HG03565 (cell line): ENCODE results near the gene TSEN34.

Source experiments
- ATAC-seq: cut with Tn5 transposase; IDR thresholded peaks from one replicate; pipeline ENCODE4 v1.9.1; 2021; ENCODE audit warnings: mild to moderate bottlenecking, moderate library complexity; ENCODE audit not compliant: unreplicated experiment

TSEN34 gene

DNA sequence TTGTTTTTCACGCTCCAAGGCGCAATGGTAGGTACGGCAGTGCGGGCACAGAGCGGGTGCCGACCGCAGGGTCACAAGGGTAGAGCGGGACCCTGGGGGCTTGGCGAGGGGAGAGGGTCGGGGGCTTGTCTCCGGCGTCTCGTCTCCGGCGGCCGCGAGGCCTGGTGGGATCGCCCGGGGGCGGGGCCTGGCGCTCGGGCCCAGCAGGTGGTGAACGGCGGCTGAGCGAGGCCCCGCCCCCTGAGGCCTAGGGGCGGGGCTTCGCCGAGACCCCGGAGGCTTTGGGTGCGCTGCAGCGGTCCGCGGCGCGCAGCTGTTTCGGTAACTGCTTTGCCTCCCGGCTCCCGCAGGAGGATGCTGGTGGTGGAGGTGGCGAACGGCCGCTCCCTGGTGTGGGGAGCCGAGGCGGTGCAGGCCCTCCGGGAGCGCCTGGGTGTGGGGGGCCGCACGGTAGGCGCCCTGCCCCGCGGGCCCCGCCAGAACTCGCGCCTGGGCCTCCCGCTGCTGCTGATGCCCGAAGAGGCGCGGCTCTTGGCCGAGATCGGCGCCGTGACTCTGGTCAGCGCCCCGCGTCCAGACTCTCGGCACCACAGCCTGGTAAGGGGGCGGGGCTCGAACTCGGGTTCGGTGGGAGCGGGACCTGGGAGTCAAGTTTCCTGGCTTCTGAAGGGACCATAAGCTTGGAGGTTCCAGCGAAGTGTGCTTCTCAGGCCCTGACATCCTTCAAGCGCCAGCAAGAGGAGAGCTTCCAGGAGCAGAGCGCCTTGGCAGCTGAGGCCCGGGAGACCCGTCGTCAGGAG lies at the start of gene TSEN34:
TSEN34 (plus strand) TSS at position 298 of the 800 bp plus-strand sequence; CDS start at position 355, 57 bp downstream.
- ATAC-seq: peak; percentile 20

DNA sequence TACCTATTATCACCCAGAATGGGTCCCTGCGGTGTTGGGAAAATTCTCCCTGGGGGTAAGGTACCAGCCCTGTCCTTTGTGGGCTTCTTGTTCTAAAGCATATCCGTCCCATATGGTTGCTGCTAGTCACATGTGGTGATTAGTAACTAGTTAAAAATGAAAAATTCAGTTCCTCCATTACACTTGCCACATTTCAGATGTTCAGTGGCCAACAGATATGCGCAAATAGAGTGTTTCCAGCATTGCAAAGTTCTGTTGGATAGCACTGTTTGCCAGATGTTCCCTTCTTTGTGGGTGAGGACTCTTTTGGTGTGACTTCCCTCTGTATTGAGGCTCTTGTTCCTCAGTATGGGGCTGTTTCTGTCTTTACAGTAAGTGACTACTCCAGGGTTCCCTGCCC lies 49.8 kb upstream of the TSEN34 start:
- ATAC-seq: no peak

DNA sequence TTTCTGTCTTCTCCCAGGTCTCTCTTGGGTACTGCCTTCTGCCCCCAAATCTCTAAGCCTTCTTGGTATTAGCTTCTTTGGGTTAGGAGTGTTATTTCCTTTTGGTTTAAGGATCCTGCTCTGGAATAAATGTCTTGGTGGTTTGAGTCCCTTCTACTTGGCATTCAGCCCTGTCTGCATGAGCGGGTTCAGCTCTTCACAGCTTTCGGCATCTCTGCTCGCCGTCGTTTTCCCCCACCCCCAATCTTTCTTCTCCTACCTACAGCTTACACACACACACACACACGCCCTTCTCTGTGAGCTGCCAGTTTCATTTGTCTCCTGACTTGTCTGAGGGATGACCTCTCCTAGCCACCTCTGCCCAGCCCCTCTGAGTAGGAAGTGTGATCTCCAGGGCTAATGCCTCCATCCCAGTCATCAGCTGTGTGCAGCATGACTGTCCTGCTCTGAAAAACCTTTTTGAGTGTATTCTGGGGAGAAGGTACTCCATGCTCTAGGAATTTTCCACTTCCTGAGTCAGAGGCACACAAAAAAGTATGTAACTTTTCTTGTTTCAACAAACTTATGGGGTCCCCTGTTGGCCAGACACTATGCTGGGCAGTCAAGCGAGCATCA lies 48.8 kb upstream of the TSEN34 start:
- ATAC-seq: no peak

DNA sequence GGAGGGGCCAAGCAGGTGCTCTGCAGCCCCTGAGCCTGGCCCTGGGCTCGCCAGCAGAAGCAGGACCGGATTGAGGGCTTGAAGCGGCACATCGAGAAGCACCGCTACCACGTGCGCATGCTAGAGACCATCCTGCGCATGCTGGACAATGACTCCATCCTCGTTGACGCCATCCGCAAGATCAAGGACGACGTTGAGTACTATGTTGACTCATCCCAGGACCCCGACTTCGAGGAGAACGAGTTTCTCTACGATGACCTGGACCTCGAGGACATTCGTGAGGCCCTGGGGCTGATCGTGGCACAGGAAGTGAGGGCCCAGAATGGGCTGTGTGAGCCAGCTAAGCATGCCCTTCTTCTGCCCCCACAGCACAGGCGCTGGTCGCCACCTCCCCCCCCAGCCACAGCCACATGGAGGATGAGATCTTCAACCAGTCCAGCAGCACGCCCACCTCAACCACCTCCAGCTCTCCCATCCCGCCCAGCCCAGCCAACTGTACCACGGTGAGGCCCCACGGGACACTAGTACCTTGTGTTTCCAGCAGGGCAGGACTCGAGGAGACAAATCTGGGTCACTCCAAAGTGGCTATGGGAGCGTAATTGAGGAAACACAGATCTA lies 45.5 kb upstream of the TSEN34 start:
- no peak for ATAC-seq

DNA sequence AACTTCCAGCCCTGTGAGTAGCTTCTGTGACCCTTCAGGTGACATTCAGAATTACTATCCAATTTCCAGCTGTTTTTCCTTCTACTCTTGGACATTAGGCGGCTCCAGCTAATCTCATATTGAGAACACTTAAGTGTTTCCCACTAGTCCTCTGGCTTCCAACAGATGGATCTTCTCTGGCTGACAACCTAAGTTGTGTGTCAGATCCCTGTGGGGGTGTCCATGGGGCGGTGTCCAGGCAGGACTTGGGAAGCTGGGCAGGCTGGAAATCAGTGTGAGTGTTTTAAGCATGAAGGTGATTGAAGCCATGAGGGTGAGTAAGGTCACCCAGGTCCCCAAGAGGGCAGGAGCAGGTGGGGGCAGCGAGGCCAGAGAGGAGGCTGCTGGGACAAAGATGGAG lies 43.4 kb upstream of the TSEN34 start:
- no peak for ATAC-seq

DNA sequence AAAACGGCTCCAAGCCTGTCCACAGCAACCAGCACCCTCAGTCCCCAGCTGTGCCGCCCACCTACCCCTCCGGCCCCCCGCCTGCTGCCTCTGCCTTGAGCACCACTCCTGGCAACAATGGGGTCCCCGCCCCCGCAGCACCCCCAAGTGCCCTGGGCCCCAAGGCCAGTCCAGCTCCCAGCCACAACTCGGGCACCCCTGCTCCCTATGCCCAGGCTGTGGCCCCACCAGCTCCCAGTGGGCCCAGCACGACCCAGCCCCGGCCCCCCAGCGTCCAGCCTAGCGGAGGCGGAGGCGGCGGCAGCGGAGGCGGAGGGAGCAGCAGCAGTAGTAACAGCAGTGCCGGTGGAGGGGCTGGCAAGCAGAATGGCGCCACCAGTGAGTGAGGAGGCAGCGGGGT lies 43.0 kb upstream of the TSEN34 start:
- no peak for ATAC-seq

DNA sequence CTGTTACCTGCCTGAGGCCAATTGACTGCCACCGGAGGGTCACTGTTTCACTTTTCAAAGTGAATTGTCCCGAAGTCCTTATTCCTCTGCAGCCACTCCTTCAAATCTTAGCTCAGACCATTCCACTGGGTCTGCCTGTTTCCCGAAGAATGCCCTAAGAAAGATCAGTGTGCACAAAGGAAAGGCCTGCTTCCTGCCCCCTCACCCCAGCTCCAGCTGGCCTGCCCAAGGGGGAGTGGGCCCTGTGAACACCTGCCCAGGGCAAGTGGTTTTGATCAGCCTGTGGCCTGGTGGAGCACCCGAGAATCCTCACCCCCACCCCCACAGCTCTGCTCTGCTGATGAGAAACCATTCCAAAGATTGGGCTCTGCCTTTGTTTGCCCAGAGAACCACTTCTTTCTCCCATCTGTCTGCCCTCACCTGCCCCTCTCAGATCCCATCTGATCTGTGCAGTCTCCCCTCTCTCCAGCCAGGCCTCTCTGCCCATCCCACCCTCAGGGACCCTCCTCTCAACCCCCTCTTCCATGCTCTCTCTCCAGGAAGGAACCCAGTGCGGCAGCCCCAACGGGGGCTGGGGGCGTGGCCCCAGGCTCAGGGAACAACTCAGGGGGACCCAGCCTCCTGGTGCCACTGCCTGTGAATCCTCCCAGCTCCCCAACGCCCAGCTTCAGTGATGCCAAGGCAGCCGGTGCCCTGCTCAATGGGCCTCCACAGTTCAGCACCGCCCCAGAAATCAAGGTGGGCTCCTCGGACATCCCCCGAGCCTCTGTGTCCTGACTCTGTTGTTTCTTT lies 41.9 kb upstream of the TSEN34 start:
- ATAC-seq: no peak

DNA sequence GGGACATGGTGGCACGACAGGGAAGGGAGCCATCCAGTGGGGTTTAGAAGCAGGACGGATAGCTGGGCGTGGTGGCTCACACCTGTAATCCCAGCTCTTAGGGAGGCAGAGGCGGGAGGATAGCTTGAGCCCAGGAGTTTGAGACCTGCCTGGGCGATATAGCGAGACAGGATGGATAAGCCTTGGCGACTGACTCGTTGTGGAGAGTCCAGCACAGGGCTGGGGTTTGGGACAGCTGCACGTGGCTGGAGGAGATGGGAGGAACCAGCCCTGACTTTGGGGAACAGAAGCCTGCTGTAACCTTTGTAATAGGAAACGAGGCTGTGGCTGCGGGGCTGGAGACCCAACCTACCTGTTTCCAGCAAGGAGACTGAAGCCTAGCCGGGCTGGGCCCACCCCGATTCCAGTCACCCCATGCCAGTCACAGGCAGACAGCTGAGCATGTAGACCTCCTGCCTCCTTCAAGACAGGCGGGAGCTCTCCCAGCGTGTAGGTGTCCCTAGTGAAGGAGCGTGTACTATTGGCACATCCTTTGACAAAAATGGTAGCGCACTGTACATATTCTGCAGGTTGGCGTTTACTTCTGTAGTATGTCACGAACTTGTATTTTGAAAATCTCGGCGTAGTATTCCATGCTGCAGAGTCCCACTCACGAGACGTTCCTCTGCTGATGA lies 39.6 kb upstream of the TSEN34 start:
- no peak for ATAC-seq

DNA sequence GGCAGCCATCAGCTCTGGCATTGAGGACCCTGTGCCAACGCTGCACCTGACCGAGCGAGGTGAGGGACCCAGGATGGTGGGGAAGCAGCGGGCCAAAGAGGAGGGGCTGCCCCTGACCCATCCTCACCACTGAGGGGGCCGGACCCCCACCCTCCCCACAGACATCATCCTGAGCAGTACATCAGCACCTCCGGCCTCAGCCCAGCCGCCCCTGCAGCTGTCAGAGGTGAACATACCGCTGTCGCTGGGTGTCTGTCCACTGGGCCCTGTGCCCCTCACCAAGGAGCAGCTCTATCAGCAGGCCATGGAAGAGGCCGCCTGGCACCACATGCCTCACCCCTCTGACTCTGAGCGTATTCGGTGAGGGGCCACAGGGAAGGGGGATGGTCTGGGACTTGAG lies 38.8 kb upstream of the TSEN34 start:
- ATAC-seq: no peak

DNA sequence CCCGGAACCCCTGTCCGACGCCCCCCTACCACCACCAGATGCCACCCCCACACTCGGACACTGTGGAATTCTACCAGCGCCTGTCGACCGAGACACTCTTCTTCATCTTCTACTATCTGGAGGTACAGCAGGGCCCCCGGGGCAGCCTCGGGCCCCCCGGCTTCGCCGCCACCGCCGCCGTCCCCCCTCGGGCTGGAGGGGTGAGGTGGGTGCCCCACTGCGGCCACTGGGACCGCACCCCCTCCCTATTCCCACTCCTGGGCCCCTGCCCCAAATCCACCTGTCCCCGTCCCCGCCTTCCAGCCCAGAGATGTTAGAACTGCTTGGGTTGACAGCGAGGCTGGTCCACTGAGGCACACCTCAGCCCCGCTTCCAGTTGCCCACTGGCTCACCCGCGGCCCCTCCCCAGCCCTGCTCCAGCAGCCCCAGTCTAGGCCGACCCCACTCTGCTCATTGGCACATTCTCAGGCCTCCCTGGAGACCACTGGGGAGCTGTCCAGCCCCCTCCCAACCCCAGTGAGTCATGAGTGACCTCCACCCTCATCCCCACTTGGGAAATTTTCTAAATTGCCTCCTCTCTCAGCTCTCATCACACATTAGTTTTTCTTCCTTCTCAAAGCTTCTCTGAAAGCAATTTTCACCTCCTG lies 38.1 kb upstream of the TSEN34 start:
- ATAC-seq: no peak

DNA sequence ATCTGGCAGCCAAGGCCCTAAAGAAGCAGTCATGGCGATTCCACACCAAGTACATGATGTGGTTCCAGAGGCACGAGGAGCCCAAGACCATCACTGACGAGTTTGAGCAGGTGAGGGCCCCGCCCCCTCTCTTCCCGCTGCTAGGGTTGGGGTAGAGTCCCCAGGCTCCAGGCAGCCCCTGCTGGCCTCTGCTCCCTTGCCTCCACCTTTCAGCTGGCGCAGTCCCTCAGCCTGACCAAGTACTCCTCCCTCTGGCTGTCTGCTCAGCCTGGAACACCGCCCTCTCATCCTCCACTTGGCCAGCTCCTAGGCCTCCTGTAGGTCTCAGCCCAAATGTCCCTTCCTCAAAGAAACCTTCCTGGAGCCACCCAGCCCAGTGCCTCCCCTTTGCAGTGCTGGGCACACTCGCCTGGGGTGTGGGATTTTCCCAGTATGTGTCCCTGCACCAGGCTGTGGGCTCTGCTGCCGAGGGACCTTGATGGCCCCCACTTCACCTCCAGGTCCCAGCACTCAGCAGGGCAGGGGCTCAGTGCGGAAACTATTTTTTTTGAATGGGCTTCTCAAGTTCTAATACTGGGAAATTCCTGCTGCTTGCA lies 37.3 kb upstream of the TSEN34 start:
- no peak for ATAC-seq

DNA sequence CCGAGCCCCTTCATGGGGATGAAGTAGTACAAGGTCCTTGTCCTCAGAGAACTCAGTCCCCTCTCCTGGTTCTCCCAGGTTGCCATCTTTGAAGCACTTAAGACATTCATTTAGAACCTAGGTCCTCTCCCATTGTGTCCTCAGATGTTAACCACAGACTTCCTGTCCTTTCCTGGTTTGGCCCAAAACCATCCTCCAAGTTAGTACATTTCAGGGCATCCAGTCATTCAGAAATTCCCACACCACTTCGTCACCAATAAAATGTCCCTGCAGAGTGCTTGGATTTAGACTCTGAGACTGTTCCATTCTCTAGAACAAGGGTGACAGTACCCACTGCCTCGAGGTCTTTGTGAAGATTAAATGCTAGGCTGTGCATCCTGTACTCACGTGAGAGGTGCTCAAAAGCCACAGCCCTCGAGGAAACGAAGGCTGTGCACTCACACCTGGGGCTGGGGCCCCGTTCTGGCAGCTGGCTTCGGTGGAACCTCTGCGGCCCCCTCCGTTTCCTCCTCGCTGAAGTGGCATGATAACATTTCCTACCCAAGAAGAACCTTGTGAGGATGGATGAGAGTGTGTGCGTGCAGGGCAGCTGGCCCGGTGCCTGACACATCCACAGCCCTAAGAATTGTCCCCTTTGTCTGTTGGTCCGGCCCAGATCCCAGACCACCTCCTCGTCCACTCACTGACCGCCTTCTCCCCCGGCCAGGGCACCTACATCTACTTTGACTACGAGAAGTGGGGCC lies 36.3 kb upstream of the TSEN34 start:
- no peak for ATAC-seq

DNA sequence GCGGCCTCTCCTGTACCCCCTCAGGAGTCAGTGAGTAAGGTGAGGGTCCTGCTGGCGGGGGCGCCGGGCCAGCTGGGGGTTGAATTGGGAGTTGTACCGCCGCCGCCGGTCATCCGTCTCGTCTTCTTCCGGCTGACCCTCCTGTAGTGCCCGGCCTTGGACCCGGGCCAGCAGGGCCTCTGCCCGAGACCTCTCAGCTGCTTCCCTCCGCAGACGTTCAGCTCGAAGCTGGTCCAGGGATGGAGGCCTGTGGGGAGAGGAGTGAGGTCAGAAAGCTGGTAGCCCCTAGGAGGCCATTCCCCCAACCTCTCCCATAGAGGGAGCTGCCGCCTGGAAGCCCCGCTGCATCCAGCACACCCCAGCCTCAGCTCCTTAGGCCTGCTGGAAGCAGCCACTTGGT lies 35.4 kb upstream of the TSEN34 start:
- no peak for ATAC-seq

DNA sequence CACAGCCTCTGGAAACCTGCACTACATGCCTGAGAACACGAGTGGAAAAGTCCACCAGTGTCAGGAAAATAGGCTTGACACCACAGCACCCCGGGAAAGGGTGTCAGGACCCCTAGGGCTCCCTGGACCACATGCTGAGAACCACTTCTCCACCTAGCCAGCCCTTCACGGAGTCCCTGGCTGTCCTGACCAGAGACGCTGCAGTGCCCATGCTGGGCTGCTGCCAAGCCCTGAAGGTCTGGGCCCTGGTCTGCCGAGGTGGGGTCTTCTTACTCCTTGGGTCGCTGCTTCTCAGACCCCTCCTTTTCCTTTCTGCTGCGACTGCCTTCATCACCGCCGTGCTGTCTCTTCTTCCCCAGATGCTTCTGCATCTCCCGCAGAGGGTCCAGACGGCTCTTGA lies 34.6 kb upstream of the TSEN34 start:
- no peak for ATAC-seq

DNA sequence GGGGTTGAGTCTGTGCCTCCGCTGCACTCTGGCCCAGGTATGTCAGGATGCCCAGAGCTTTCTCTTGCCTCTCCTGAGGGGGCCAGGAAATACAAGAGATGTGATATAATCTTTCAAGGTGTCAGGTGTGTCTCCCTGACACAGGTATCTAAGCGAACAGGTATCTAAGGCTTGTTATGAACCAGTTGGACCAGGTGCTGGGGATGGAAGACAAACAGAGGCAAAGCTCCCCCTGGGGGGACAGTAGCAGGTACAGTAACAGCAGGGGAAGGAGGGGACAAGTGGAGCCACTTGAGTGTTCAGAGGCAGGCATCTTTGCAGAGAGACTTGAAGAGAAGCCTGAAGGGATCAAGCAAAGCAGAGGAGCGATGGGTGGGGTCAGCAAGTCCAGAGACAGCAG lies 34.2 kb upstream of the TSEN34 start:
- no peak for ATAC-seq

DNA sequence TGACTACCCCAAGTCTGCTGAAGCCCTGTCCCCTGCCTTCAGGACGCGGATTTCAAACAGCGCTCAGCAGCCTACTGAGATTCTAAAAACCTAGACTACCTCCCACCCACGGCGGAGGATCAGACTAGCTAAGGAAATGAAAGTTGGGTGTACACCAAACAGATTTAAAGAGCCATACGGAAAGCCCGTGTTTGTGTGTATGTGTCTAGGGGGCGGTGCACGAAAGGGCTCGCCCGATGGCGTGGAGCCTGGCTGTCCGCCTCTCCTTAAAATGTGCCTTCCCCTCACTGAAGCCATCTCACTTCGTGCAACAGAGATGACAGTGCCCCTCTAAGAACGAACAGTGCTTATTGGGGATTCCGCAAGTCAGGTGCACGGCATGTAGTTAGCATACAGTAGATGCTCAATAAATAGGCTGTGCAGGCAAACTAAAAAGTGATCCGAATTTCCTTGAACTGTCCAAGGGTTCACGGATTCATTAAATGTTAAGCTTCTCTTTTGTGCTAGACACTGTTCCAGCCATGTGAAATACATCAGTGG lies 32.2 kb upstream of the TSEN34 start:
- ATAC-seq: no peak

DNA sequence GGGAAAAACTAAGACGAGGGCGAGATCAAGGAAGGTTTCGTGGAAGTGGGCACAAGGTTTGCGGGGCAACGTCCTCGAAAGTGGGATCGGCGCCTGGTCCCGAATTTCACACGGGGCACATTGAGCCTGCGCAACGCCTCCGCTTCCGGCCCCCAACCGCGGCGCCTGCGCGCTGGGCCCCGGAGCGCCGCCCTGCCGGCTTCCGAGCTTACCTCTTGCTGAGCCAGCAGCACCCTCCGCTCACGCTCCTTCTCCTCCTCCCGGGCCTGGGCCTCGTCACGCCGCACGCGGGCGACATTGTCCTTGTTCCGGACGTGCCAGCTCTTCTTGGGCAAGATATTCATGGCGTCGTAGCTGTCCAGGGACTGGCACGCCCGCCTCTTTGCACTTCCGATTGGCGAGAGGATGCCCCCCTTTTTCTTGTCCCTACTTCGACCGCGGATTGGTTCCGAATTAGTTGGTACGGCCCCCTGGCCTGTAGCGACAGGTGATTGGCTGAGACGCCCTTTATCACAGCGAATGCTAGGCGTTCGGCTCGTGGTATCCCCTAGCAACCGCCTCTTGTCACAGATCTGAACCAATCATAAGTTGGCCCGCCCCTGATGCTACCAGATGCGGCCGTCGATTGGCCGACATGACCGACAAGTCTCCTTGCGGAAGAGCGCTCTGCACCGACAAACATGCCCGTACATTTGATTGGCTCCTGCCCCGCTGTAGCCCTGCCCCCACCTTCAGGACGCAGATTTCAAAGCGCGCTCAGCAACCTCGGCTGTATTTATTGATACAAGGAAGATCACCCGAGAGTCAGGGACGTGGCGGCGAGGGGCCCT lies 31.5 kb upstream of the TSEN34 start, which contains the start of gene LENG1:
LENG1 (minus strand) TSS at position 370 of the 830 bp plus-strand sequence; CDS start at position 344, 26 bp downstream.
- peak; percentile 86 for ATAC-seq
